Right renal cortex interstitium (tissue), 3 donors: ENCODE results near the gene PHLDB1. TPM values are rescaled to one million over a fixed set of nuclear protein-coding genes. Genes with fewer than 3 reads are reported as not detected.

Experiments
- DNase-seq, 3 donors: peaks; one replicate each; pipeline ENCODE4 v3.0.0-alpha.2; 2013; ENCODE audit warnings: low read depth in 3 of 3, low spot score in 2 of 3
- polyA plus RNA-seq, 3 donors: library from polyadenylated mRNA; unstranded; fragments of 120-200 nt; gene quantifications; one replicate each; pipeline ENCODE4 v1.2.1, GENCODE V29; 2013; ENCODE audit not compliant: insufficient read length in 3 of 3

Gene PHLDB1
- polyA plus RNA-seq, 3 donors = 106 to 112 (median 106) TPM

GRCh38 chr11:118638726-118639125 is 31.3 kb downstream of the PHLDB1 start:
- no peak for DNase-seq

DNA sequence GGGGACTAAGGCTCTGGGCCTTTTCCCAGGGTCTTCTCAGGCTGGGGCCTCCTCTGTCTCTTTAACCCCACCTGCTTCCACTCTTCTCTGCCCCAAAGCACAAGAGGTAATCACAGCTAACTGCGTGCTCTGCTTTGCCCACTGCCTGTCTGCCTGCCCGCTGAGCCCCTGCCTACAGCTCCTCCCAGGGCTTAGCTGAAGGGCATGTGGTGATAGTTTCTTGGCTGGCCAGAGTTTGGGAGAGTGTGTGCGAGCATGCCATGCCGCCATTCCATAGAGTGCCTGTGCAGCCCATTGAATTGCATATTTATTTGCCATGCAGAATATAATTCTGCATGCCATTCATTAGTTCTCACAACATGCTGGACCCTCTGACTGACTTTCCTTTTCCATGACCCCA is 32.5 kb downstream of the PHLDB1 start:
- no peak for DNase-seq

- no peak for DNase-seq
Measured at GRCh38 chr11:118640332-118641154, 33.1 kb downstream of the PHLDB1 start.

DNA sequence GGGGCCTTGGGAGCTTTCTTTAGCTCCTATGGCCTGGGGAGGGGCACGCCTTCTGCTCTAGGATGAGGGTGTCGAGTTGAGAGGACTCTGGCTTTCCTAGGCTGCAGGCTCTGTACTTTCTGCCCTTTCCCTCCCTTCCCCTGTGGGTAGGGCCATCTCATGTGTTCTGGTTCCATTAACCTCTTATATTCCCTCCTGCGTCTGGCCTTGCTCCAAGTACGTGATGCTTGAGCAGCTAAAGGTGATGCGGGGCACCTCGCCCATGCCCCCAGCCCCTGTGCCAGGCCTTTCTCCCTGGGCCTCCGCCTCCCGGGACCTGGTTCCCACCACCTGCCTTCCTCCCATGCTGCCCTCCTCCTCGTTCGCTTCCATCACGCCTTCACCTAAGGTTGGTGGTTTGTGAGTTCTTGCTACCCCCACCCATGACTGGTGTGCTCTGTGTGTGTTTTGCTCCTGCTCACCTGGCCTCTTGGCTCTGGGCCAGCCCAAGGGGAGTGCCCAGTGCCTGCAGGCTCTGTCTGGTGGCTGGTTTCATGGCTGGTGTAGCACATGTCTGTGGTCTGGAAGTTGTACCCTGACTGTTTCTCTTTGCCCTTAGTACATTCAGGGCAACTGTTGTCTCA is 34.1 kb downstream of the PHLDB1 start:
- no peak for DNase-seq

DNA sequence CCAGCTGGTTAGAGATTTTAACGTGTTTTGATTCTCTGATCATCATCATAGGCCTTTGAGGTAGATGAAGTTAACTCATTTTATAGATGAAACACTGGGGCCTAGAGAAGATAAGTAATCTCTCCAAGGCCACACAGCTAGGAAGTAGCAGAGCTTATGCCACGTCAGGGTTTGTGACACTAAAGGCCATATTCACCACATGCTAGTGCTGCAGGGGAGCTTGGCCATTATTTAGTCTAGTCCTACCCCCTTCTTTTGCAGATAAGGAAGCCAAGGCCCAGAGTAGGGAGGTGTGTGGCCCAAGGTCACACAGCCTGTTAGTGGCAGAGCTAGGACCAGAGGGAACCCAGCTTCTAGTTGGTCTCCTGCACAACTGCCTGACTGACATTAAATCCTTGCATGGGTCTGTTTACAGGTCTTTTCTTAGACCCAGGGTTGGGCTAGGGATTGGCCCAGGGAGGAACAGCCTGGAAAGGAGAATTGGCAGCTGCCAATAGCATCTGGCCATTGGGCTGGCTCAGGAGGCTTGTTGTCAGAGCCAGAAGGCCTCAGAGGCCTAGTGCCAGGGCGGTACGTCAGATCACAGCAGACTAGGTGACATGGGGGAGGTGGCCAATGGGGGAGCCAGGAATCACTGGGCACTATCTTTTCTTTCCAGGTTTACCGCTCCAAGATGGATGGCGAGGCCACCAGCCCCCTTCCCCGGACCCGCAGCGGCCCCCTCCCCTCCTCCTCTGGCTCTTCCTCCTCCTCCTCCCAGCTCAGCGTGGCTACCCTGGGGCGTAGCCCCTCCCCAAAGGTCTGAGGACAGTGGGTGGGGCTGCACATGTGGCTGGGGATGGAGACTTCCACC is 36.0 kb downstream of the PHLDB1 start:
- DNase-seq = no peak

GRCh38 chr11:118643995-118644345 is 36.6 kb downstream of the PHLDB1 start:
- DNase-seq = no peak

DNA sequence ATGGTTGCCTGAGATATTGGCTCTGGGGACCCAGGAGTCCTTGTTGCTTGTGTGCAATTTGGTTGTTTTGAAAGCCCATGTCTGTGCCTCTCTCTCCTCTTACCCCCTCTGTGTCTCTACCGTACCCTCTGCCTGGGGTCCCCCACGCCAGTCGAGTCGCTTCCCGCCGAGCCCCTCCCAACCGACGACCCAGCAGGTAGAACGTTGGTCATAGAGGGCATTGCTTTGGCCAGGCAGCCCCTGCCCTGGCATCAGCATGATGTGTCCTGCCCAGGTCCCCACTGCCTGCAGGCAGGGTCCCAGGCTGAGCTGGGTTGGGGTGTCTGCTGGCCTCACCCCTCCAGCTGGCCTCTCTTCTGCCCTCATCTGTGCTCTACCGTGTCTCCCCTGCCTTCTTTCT is 37.1 kb downstream of the PHLDB1 start:
- no peak for DNase-seq

DNA sequence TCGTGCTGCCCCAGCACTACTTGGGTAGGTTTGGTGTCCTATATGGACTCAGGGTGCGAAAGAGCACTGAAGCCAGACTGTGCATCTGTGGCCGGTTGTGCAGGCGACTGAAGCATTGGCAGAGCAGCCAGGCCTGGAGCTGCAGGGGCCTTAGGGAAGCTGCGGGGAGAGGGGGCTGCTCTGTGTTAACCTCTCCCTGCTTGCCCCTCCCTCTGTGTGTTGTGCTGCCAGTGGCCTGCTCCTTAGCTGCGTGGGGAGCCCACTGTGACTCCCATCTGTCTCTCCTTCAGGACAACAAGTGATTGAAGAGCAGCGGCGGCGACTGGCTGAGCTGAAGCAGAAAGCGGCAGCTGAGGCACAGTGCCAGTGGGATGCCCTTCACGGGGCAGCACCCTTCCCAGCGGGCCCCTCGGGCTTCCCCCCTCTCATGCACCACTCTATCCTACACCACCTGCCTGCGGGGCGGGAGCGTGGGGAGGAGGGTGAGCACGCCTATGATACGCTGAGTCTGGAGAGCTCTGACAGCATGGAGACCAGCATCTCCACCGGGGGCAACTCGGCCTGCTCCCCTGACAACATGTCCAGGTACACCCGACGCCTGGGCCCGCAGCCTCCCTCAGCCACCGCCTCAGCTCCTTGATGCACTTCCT is 37.8 kb downstream of the PHLDB1 start:
- DNase-seq = no peak

- DNase-seq = no peak
Measured at GRCh38 chr11:118646393-118646792, 39.0 kb downstream of the PHLDB1 start.

GRCh38 chr11:118648291-118648690 is 40.9 kb downstream of the PHLDB1 start:
- DNase-seq = no peak

DNA sequence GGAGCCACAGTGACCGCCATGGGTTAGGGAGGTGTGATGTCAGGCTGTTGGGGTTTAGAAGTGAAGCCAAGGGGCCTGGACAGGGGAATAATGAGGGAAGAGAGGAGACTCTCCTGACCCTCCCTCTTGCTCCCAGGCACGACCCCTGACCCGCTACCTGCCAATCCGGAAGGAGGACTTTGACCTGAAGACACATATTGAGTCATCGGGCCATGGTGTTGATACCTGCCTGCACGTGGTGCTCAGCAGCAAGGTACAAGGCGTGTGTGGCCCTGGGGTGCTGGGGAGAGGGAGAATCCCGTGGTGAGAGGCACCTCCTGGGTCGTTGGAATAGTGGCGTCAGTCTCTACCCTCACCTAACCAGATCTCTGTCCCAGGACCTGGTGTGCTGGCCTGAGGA is 42.5 kb downstream of the PHLDB1 start:
- no peak for DNase-seq

GRCh38 chr11:118650366-118650765 is 43.0 kb downstream of the PHLDB1 start:
- no peak for DNase-seq

- no peak for DNase-seq
Measured at GRCh38 chr11:118651820-118652219, 44.4 kb downstream of the PHLDB1 start.

DNA sequence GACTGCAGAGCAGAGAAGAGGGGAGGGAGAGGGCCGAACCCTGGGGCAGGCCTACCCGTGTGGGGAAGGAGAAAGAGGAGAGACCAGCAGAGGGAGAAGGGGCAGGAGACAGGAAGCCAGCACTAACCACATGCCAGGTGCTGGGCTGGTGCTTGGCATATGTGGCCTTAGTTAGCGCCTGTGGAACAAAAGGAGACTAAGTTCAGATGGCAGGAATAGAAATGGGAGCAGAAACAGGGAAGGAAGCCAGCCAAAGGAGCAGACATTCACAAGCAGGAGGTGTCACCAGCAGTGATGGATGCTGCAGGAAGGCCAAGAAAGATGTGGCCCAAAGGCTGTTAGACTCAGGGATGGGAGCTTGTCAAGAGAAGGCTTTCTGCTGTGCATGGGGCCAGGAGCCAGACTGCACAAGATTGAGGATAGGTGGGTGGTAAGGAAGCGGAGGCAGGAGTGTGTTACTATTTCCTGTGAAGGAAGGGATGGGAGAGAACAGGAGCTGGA is 45.3 kb downstream of the PHLDB1 start:
- DNase-seq = no peak

- no peak for DNase-seq
Measured at GRCh38 chr11:118653684-118654390, 46.4 kb downstream of the PHLDB1 start.

DNA sequence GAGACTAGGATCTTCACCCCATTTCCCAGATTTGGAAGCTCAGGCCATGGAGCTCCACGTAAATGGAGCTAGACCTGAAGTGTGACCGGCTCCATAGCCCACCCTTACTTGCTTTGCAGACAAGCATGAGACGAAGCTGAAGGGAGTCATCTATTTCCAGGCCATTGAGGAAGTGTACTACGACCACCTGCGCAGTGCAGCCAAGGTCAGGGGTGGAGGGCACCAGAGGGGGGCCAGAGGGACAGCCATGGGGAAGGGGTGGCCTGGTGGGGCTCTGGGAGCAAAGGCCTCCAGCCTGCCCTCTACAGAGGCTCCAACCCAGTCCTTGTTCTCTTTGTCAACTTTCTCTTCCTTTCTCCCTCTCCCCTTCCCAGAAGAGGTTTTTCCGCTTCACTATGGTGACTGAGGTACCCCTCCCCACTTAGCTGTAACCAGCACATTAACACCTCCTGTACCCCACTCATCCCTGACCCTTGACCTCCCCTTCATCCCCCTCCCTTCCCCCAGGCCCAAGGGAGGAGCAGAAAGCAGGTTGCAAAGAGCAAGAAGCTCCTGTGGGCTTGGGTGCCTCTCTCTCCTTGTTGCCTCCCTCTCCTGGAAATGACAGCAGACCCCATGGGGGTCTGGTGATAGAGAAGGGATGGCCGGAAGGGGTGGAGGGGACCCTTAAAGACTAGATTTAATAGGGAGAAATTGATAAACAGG is 48.2 kb downstream of the PHLDB1 start:
- no peak for DNase-seq

DNA sequence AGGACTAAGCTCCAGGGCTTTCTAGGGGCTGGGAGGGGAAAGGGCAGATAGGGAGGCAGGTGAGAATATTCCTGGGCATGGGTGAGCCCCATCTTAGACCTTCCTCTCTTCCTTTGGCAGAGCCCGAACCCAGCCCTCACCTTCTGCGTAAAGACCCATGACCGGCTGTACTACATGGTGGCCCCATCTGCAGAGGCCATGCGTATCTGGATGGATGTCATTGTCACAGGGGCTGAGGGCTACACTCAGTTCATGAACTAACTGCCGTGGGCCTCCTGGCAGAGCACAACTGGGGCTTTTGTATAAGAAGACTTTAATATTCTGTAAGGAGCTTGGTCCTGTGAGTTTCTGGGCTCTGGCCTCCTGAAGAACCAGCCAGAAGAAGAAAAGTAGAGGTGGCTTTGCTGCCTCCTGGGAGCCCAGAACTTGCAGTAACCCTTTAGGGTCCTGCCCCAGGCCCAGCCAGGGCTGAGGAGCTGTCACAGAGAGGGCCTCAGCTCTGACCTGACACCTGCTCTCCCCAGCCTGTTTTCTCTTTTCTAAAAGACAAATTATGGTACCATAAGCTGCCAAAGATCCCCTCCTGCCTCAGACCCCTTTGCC is 49.2 kb downstream of the PHLDB1 start:
- DNase-seq = no peak

DNA sequence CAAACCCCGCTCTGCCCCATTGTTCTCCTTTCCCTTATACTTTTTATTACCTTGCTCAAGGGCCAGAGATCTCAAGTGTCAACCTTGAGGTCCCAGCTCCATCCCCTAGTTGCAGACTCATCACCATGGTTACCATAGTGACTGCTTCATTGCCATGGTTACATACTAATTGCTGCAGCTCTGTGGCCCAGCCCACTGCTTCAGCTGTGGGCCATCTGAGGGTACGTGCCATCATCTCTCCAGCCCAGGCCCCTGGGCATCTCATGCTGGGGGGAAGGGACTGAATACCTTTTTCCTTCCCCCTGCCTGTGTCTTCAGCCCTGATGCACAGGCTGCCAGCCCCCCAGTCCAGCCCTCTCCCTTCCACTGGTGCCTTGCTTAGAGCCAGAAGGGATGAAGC is 49.8 kb downstream of the PHLDB1 start:
- no peak for DNase-seq
